Ascending aorta (tissue), 2 donors: ENCODE measurements around the gene PYGB. TPM values are rescaled to one million over a fixed set of nuclear protein-coding genes. Genes with fewer than 3 reads are reported as not detected.

Source experiments
- DNase-seq, 2 donors: peaks; one replicate each; pipeline ENCODE4 v3.0.0-alpha.2; 2019; ENCODE audit warnings: low spot score in 2 of 2
- H3K27ac ChIP-seq, 2 donors: fragments of 200-600 bp; sonication (generic); one replicate each; pipeline ENCODE4 v1.5.1; 2016 to 2017; ENCODE audit warnings: mild to moderate bottlenecking in 1 of 2
- H3K27me3 ChIP-seq: fragments of 200-600 bp; sonication (generic); one replicate; pipeline ENCODE4 v1.5.1; 2017
- H3K36me3 ChIP-seq, 2 donors: fragments of 200-600 bp; sonication (generic); one replicate each; pipeline ENCODE4 v1.5.1; 2016
- H3K4me1 ChIP-seq, 2 donors: fragments of 200-600 bp; sonication (generic); one replicate each; pipeline ENCODE4 v1.5.1; 2016 to 2017; ENCODE audit warnings: mild to moderate bottlenecking in 1 of 2
- H3K4me3 ChIP-seq, 2 donors: fragments of 200-600 bp; sonication (generic); one replicate each; pipeline ENCODE4 v1.5.1; 2016 to 2017; ENCODE audit warnings: mild to moderate bottlenecking in 1 of 2
- H3K9me3 ChIP-seq, 2 donors: fragments of 200-600 bp; sonication (generic); one replicate each; pipeline ENCODE4 v1.5.1; 2016
- intact Hi-C: fragments of 100-400 bp; cut with DNase I; formaldehyde crosslinking; loops from one replicate; pipeline ENCODE4 v1.15.1; 2023
- total RNA-seq: library from RNA; depleted of rRNA; stranded (reverse); fragments of >200 nt; gene quantifications from one replicate; pipeline ENCODE4 v1.1.0, GENCODE V29; 2016
- TF ChIP-seq, protein P1 (sequence below), 3 experiments: fragments of 200-600 bp in 2 of 3; fragments of 450-650 bp in 1 of 3; sonication (generic) in 2 of 3; IDR thresholded peaks; one replicate each; pipeline ENCODE4 v1.5.1; 2016 to 2019; ENCODE audit warnings: antibody characterized with exemption in 3 of 3, mild to moderate bottlenecking in 1 of 3, moderate library complexity in 1 of 3

The PYGB gene
- total RNA-seq, 1 donor from 2014 or later: 125 TPM

DNA sequence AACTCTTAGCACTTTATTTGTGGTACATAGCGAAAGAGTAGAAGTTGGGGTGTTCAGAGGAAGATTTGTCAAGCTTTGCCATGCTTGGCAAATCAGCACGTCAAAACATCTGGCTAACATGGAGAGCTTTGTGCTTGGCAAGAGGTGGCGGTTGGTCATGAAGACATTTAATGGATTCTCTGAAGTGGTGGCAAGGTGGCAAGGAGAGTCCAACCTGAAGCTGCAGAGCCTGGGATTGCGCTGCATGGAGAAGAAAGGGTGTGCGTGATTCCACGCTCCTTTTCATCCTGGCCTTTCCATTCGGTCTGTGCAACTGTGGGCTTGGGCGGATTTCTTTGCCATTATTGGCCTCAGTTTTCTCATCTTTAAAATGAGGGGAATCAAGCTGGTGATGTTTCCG, 3.1 kb downstream of the PYGB start:
- H3K4me3 ChIP-seq: peak overlapping the region; percentile 77 to 98
- DNase-seq: no peak
- peaks cover 12 to 51% of the 10 kb centered on the region in 2 donors for H3K4me1 ChIP-seq
- TF ChIP-seq, protein P1, sequence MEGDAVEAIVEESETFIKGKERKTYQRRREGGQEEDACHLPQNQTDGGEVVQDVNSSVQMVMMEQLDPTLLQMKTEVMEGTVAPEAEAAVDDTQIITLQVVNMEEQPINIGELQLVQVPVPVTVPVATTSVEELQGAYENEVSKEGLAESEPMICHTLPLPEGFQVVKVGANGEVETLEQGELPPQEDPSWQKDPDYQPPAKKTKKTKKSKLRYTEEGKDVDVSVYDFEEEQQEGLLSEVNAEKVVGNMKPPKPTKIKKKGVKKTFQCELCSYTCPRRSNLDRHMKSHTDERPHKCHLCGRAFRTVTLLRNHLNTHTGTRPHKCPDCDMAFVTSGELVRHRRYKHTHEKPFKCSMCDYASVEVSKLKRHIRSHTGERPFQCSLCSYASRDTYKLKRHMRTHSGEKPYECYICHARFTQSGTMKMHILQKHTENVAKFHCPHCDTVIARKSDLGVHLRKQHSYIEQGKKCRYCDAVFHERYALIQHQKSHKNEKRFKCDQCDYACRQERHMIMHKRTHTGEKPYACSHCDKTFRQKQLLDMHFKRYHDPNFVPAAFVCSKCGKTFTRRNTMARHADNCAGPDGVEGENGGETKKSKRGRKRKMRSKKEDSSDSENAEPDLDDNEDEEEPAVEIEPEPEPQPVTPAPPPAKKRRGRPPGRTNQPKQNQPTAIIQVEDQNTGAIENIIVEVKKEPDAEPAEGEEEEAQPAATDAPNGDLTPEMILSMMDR (IDR thresholded peaks at IDR 0.05): no peak
- no peak overlapping the region for H3K27ac ChIP-seq
- peaks cover 0 to 8% of the 10 kb centered on the region in 2 donors for H3K36me3 ChIP-seq
- H3K27me3 ChIP-seq: no peaks in the 10 kb centered on the region
- H3K9me3 ChIP-seq: no peaks in the 10 kb centered on the region
- intact Hi-C loops: no loop called here

DNA sequence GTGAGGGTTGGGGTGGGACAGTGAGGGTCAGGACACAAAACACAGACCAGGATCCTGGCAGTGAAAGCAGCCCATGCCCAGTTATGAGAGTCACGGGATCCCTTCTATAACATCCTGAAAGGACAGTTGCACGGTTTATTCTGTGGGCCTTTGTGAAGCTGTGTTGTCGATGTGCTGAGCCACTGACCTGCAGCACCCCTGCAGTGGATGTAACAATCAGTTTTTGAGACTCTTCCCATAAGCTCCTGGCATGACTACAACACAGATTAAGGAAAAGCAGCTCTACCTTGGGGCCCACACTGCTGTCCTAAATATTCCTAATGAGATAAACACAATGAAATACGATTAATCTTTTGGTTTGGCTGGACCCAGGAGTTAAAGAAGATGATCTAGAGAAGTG, 3.7 kb downstream of the PYGB start:
- TF ChIP-seq, protein P1 (IDR thresholded peaks at IDR 0.05): no peak
- no peak overlapping the region for H3K4me3 ChIP-seq
- no peaks in the 10 kb centered on the region for H3K27me3 ChIP-seq
- H3K36me3 ChIP-seq: peaks cover 0 to 8% of the 10 kb centered on the region in 2 donors
- H3K4me1 ChIP-seq: peaks cover 12 to 52% of the 10 kb centered on the region in 2 donors
- DNase-seq: no peak
- H3K9me3 ChIP-seq: no peaks in the 10 kb centered on the region
- H3K27ac ChIP-seq: no peak overlapping the region
- intact Hi-C loops: no loop called here

DNA sequence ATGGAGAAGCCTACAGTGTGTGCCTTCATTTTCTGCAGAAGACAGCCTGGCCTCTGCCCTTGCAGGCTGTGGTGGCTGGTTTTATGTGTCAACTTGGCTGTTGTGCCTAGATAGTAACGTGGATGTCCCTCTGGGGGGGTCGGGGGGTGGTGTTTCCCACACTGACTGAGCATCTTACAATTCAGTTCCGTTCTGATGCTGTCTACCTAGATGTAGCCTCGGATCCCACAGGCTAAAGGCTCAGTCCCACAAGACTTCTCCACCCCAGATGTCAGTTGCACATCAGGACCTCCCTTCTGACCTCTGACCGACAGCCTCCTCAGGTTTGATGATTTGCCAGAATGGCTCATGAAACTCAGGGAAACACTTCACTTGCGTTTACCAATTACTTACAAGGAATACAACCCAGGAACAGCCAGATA, 4.4 kb downstream of the PYGB start:
- no peaks in the 10 kb centered on the region for H3K9me3 ChIP-seq
- H3K27ac ChIP-seq: no peak overlapping the region
- intact Hi-C loops: no loop called here
- no peak overlapping the region for H3K4me3 ChIP-seq
- peaks cover 8 to 49% of the 10 kb centered on the region in 2 donors for H3K4me1 ChIP-seq
- DNase-seq: peak in 1 of 2 donors; percentile 53
- peaks cover 0 to 8% of the 10 kb centered on the region in 2 donors for H3K36me3 ChIP-seq
- H3K27me3 ChIP-seq: no peaks in the 10 kb centered on the region
- TF ChIP-seq, protein P1 (IDR thresholded peaks at IDR 0.05): no peak

DNA sequence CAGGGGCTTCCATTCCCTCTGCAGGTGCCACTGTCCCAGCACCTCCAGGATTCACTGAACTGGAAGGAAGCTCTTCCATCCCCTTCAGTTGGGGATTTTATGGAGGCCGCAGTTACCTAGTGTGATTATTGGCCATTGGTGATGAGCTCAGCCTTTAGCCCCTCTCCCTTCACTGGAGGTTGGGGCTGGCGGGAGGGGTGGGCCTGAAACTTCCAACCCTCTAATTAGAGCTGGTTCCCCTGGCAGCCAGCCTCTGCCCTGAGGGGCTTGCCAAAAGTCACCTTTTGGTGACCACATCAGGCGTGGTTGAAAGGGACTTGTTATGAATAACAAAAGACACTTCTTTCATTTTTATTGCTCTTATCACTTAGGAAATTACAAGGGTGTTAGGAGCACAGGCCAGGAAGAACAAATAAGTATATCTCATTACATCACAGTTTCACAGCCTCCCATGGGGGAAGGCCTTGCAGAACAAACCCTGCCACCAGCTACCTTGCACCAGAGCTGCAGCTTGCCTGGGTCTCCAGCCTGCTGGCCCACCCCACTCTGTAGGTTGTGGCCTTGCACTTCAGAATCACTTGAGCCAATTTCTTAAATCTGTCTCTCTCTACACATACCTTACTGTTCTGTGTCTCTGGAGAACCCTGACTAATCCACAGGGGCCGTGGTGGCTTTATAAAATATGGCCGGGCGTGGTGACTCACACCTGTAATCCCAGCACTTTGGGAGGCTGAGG, 5.0 kb downstream of the PYGB start:
- H3K4me1 ChIP-seq: peaks cover 8 to 49% of the 10 kb centered on the region in 2 donors
- intact Hi-C loops: no loop called here
- peak in 1 of 2 donors; percentile 40 for DNase-seq
- H3K27me3 ChIP-seq: no peaks in the 10 kb centered on the region
- H3K4me3 ChIP-seq: no peak overlapping the region
- H3K9me3 ChIP-seq: no peaks in the 10 kb centered on the region
- peaks cover 0 to 8% of the 10 kb centered on the region in 2 donors for H3K36me3 ChIP-seq
- TF ChIP-seq, protein P1 (IDR thresholded peaks at IDR 0.05): no peak
- H3K27ac ChIP-seq: no peak overlapping the region

DNA sequence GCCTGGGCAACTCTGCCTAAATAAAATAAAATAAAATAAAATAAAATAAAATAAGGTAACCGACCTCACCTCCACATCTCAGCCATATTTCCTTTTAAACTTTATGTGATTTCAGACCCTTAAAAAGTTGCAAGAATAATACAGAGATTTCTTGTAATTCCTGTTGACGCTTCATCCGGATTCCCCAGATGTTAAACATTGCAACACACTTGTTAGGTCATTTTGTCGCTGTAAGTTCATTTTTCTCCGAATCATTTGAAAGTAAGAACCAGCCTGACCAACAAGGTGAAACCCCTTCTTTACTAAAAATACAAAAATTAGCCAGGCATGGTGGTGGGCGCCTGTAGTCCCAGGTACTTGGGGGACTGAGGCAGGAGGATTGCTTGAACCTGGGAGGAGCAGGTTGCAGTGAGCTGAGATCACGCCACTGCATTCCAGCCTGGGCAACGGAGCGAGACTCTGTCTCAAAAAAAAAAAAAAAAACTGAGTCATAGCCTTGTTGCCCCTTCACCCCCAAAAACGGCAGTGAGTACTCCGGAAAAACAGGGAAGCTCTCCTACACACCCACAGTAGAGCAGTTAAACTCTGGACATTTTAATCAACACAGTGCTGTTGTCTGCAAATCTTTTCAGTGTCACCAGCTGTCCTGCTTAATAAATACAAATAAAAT, 5.9 kb downstream of the PYGB start:
- peaks cover 4 to 8% of the 10 kb centered on the region in 2 donors for H3K36me3 ChIP-seq
- DNase-seq: no peak
- intact Hi-C loops: no loop called here
- H3K4me3 ChIP-seq: no peak overlapping the region
- H3K4me1 ChIP-seq: peaks cover 8 to 49% of the 10 kb centered on the region in 2 donors
- no peaks in the 10 kb centered on the region for H3K27me3 ChIP-seq
- TF ChIP-seq, protein P1 (IDR thresholded peaks at IDR 0.05): no peak
- no peaks in the 10 kb centered on the region for H3K9me3 ChIP-seq
- no peak overlapping the region for H3K27ac ChIP-seq
